Neural progenitor cell (in vitro differentiated cells): ENCODE measurements around the gene SLC25A44.

ENCODE experiments used
- CTCF ChIP-seq: fragments of 200-600 bp; sonication (generic); IDR thresholded peaks from 2 replicates; pipeline ENCODE4 v1.5.1; 2017; ENCODE audit warnings: antibody characterized with exemption, mild to moderate bottlenecking
- EZH2 ChIP-seq: fragments of 200-600 bp; sonication (generic); IDR thresholded peaks from 2 replicates; pipeline ENCODE4 v1.6.1; 2017; ENCODE audit warnings: antibody characterized with exemption, mild to moderate bottlenecking, moderate library complexity
- EZH2phosphoT487 ChIP-seq: fragments of 200-600 bp; sonication (generic); IDR thresholded peaks from 2 replicates; pipeline ENCODE4 v1.6.1; 2017; ENCODE audit warnings: antibody characterized with exemption

- TF ChIP-seq CTCF = no peak
- TF ChIP-seq EZH2 = no peak
- TF ChIP-seq EZH2phosphoT487 = no peak
These were observed 35.9 kb upstream of the SLC25A44 start for GRCh38 chr1:156157966-156158365.
